NCI-H526 treated with DMSO at 0.1 percent for 48 hours (cell line): Measurements from ENCODE around the gene SCN3A.

Source experiments
- DNase-seq: peaks from one replicate; lab custom pipeline; 2025; lab: John Stamatoyannopoulos, UW

The SCN3A gene

GRCh38 chr2:165203689-165204559 lies at the start of gene SCN3A:
Gene SCN3A, minus strand, starts transcription at chr2:165204050. Its CDS starts 27,656 bp downstream, at chr2:165176394.
- DNase-seq = peak; percentile 80

- no peak for DNase-seq
Observed at GRCh38 chr2:165253178-165253577, 49.3 kb upstream of the SCN3A start.

- DNase-seq = no peak
Observed at GRCh38 chr2:165251366-165251765, 47.5 kb upstream of the SCN3A start.

GRCh38 chr2:165248238-165248637 lies 44.4 kb upstream of the SCN3A start:
- no peak for DNase-seq

- DNase-seq = no peak
Observed at GRCh38 chr2:165245081-165245793, 41.4 kb upstream of the SCN3A start.

GRCh38 chr2:165240916-165241315 lies 37.1 kb upstream of the SCN3A start:
- DNase-seq = no peak

GRCh38 chr2:165239856-165240515 lies 36.1 kb upstream of the SCN3A start:
- DNase-seq = no peak

GRCh38 chr2:165239230-165239629 lies 35.4 kb upstream of the SCN3A start, which contains the start of gene SCN2A:
Gene SCN2A, plus strand, starts transcription at chr2:165239414. Its CDS starts 56,410 bp downstream, at chr2:165295824.
- DNase-seq = peak; percentile 34

- no peak for DNase-seq
Observed at GRCh38 chr2:165238295-165238694, 34.4 kb upstream of the SCN3A start.

- no peak for DNase-seq
Observed at GRCh38 chr2:165237056-165237455, 33.2 kb upstream of the SCN3A start.

GRCh38 chr2:165227571-165227970 lies 23.7 kb upstream of the SCN3A start:
- DNase-seq = no peak

GRCh38 chr2:165224941-165225340 lies 21.1 kb upstream of the SCN3A start:
- no peak for DNase-seq

GRCh38 chr2:165219481-165219880 lies 15.6 kb upstream of the SCN3A start:
- no peak for DNase-seq

- no peak for DNase-seq
Observed at GRCh38 chr2:165214093-165214492, 10.2 kb upstream of the SCN3A start.

GRCh38 chr2:165208094-165208493 lies 4.2 kb upstream of the SCN3A start:
- no peak for DNase-seq

GRCh38 chr2:165205865-165206264 lies 2.0 kb upstream of the SCN3A start:
- no peak for DNase-seq

- DNase-seq = no peak
Observed at GRCh38 chr2:165202239-165202638, 1.6 kb downstream of the SCN3A start.

GRCh38 chr2:165198181-165198580 lies 5.7 kb downstream of the SCN3A start:
- no peak for DNase-seq

GRCh38 chr2:165197346-165197745 lies 6.5 kb downstream of the SCN3A start:
- no peak for DNase-seq

- DNase-seq = no peak
Observed at GRCh38 chr2:165196411-165196810, 7.4 kb downstream of the SCN3A start.

GRCh38 chr2:165193178-165193777 lies 10.6 kb downstream of the SCN3A start:
- DNase-seq = peak; percentile 97

GRCh38 chr2:165192729-165193128 lies 11.1 kb downstream of the SCN3A start:
- no peak for DNase-seq
